HG03457 (cell line): ENCODE data around the gene APBA1.

ENCODE experiments used
- ATAC-seq: cut with Tn5 transposase; IDR thresholded peaks from one replicate; pipeline ENCODE4 v1.9.1; 2021; ENCODE audit warnings: moderate number of reproducible peaks; ENCODE audit not compliant: unreplicated experiment

Gene APBA1

GRCh38 chr9:69579760-69580581 lies 92.2 kb downstream of the APBA1 start:
- ATAC-seq = no peak

GRCh38 chr9:69579032-69579758 lies 93.0 kb downstream of the APBA1 start:
- no peak for ATAC-seq

DNA sequence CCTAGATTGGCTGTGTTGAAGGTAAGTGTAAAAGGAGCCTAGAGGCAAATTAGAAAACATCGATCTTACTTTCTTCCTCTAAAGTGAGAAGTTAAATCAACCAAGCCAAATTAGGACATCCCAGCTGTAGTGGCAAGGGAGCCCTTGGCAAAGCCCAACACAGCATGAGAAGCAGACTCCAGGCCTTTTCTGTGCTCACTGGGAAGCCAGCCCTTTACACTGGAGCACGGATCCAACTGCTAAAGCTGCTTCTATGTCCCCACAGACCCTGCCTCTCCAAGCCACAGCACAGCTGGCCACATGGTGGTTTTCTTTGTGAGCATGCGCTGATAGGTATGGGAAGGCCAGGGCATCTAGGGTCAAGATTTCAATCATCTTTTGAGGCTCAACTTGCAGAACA lies 94.1 kb downstream of the APBA1 start:
- no peak for ATAC-seq

DNA sequence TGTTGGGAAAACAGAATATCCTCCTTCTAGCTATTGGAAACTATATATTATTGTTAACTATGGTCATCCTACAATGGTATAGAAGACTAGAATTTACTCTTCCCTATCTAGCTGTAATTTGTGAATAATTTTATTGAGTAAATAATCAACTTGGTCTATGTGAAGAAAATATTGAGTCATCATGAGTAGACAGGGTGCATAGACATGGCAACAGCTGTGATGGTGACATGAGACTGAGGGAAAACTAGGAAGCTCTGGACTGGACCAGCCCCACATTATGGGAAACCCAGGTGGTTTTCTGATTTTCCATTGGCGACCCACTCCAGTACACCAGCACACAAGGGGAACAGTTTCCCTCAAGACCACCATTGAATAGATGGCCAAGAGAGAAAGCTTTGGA lies 95.0 kb downstream of the APBA1 start:
- no peak for ATAC-seq

GRCh38 chr9:69574057-69574456 lies 98.1 kb downstream of the APBA1 start:
- ATAC-seq = no peak

DNA sequence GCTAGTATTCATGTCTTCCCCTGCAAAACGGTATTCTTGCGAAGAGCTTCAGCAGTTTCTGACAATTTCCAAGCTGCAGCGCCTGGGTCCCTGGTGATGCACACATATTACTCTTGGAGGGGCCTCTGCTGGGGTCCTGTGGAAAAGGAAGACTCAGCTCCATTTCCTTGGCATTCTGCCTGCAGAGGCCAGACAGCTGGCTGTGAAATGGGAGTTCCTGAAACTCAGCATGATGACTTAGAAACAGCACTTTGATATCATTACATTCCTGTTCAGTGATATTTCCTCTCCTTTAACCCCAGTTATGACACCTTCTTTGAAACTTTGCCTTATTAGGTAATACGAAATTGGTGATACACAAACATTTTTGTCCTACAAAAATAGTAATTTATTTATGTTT lies 98.5 kb downstream of the APBA1 start:
- ATAC-seq = no peak

DNA sequence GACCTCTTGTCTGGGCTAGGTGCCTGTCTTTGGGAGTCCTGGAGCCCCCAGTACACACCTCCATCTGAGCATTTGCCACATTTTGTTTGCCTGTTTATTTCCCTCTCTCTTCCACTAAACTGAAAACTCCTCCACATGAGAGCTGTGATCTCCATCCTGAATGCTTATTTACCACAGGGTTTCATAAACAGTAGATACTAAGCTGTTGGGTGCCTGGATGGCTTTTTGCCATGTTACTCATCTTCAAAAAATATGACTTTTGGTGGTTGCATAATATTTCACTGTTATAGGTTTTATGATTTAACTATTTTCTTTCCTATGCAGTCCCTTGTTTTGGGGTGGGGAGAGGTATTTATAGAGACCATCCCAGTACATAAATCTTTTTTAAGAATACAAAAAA lies 99.6 kb downstream of the APBA1 start:
- ATAC-seq = no peak

- ATAC-seq = no peak
Measured at GRCh38 chr9:69571032-69571431, 101.1 kb downstream of the APBA1 start.

DNA sequence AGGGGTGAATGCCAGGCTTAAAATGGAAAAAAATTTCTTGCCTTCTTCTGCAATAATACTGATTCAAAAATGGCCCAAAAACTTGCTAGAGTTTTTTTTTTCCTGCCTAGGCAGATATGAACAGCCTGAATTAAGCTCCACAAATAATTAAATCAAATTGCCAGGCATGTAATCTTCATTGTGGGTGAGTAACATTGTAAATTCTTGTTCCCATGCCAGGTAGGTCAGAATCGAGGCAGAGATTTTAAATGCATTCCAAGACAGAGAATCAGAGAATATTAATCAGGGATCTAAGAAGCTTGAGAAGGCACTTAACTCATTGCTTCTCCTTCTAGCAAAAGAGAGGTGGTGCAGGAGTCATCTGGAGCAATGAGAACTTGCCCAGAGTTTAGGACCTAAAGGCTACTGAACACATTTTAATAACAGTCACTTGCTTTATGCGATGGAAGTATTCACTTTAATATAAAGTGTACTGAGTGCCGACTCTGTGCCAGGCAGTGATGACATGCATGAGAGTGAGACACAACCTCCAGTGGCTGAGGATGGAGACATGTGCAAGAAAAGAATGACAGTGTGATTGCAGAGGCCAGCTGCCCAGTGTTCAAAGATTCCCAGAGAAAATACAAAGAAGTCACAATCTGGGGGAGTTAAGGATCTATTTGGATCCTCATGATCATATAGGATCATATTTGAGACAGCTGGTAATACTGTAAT lies 102.3 kb downstream of the APBA1 start:
- ATAC-seq = no peak

GRCh38 chr9:69564557-69564956 lies 107.6 kb downstream of the APBA1 start:
- ATAC-seq = no peak

GRCh38 chr9:69559126-69559525 lies 113.0 kb downstream of the APBA1 start:
- ATAC-seq = no peak

DNA sequence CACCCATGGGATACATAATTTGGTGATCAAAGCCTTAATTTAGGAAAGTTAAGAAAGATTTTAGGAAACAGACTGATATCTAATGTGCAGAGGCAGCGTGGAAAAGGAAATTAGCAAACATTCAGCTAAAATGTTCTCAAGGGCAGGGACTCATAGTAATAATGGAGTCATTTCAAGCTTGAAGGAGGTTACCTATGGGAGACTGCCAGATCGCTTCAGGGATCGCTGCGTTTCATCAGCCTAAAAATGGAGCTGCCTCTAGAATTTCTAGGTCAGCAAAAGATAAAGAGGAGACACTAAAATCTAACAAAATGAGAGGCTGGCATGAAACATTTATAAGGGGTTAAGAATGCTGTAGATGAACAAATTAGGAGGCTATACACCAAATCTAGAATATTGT lies 115.5 kb downstream of the APBA1 start:
- no peak for ATAC-seq

GRCh38 chr9:69555802-69556201 lies 116.4 kb downstream of the APBA1 start:
- no peak for ATAC-seq

- no peak for ATAC-seq
Measured at GRCh38 chr9:69554945-69555344, 117.2 kb downstream of the APBA1 start.

GRCh38 chr9:69549310-69550202 lies 122.6 kb downstream of the APBA1 start:
- ATAC-seq = no peak

DNA sequence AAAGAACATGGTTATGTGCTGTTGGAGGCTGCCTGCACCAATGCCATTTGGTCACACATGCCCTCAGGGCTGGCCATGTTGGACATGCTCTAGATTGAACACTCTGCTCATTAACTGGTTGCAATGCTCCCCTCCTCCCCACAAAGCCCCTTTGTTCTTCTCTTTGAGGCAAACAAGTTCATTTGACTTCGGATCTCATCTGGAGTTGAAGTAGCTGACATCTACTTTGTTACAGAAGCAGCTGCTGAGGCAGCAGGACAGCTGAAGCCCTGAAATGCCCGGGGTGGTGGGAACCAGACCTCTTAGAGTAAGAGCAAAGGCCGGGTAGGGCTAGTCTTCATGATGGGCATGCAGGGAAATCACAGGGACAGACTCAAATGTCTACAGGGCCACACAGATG lies 123.5 kb downstream of the APBA1 start:
- no peak for ATAC-seq

GRCh38 chr9:69546265-69546664 lies 125.9 kb downstream of the APBA1 start:
- no peak for ATAC-seq

GRCh38 chr9:69542942-69543704 lies 129.0 kb downstream of the APBA1 start:
- ATAC-seq = no peak

DNA sequence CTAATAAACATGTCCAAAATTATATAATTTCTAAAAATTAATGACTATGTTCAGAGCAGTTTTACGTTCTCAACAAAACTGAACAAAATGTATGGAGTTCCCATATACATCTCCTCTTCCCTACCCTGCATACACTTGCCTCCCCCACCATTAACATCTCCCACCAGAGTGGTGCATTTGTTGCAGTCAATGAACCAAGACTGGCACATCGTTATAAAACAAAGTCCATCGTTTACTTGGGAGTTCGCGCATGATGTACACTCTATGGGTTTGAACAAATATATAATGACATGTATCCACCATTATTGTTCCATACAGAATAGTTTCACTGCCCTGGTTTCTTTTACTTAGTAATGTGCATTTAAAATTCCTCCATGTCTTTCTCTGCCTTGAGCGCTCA lies 130.1 kb downstream of the APBA1 start:
- no peak for ATAC-seq

DNA sequence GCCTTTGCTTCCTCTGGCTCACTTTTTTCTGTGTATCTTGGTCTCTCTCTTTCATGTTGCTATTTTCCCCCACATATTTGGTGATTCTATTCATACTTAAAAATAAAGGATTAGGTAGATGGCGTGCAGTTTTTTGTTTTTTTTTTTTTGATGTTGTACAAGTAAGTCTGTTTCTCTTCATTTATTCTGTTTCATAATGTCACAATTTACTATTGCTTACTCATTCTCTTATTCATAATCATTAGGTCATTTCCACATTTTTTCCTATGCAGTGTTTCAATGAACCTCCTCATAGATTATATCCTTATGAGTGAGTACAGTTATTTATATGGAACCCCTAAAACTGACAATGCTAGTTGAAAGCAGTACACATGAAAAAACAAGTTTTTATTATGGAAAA lies 136.3 kb downstream of the APBA1 start:
- ATAC-seq = no peak
